AG20443 (cell line): ENCODE data around the gene TM9SF1.

Source experiments
- DNase-seq: peaks from one replicate; pipeline ENCODE4 v3.0.0; 2012; ENCODE audit warnings: low spot score, mixed read lengths

Gene TM9SF1

DNA sequence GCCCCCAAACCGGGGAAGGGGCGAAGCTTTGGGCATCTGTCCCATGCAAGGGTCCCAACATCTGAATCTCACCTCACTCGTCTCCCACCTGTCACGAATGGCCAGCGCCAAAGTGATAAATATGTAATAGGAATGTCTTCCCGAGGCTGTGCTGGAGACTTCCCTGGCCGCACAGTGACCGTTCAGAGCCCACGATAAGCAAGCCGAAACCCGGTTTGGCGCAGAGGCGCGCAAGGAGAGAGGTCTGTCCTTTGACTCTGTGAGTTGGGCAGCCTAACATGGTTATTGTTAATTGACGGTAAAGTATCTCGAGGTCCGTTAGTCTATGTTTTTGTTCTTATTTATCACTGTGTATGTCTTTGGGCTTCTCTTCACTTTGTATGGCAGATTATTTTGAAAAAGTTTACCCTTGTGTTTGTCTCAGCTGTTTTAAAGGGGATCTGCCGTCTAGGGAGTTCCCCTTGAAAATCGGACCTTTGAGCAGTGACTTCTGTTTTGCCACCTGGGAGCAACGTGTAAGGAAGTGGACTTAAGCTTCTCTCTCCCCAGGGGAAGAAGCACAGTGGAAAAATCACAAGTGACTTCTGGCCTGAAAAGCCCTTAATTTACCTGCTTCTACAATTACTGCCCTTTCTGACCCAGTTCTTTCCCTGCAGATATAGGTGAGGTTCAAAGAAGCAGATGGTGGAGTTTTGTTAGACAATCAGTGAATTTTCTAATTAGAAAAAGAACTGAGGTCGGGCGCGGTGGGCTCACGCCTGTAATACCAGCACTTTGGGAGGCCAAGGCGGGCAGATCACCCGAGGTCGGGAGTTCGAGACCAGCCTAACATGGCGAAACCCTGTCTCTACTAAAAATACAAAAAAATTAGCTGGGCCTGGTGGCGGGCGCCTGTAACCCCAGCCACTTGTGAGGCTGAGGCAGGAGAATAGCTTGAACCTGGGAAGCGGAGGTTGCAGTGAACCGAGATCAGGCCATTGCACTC, 1.1 kb upstream of the TM9SF1 start:
- DNase-seq: peak; percentile 52

DNA sequence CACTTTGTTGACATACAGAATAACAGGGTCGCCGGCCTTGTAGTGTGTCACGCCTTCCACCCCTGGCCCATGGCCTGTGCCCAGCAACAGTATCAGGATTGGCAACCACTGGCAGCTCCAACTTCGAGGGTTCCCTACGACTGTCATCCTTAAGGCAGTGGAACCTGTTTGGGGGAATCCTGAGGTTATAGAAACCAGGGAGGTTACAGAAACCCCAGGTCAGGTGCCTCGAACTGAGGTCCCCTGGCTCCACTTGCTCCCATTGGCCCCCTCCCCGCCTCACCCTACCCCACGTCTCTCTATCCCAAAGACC, 412 bp downstream of the TM9SF1 start:
- DNase-seq: no peak

DNA sequence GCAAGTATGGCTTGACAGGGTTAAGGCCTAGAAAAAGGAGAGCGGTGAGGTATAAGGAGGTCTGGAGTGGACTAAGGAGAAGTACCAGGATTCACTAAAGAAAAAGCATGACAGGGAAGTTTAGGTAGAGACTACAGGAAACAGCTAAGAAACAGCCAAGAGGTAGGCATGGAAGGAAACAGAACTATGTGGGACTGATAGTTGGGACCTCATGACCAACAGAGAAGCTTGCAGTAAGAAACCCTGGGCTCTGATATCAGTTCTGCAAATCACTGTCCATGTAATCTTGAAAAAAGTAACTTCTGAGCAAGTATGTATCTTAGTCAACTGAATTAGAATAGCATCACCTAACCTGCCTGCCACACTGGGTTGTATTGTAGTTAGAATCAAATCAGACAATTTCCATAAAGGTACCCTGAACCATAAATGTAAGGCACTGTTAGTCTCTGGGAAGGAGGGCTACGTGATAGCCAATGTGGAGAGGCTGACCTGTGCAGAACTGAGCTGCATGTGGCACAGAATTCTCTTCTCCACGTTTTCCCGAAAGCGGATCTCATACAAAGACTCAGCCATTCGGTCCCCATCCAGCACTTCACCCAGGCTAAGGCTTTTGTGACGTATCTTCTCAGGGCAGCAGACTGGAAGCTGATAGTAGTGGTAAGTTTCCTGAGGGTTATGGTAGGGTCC, 912 bp downstream of the TM9SF1 start:
- no peak for DNase-seq

DNA sequence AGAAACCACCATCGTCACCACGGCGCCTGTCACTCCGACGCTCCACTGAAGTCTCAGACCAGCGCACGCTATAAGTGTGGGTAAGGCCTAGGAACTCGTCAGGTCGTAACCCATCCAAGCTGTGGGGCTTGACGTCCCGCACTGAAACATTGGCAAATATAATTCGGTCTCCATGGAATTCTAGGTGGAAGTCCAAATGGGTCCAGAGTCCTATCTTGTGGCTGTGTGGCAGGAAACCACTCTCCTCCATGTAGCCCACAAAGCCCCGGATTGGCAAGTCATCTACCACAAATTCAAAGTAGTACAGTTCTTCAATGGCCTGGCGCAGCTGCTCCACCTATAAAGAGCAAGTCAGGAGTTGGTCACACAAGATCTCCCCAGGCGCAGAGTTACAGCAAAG, 2.3 kb downstream of the TM9SF1 start:
- no peak for DNase-seq

DNA sequence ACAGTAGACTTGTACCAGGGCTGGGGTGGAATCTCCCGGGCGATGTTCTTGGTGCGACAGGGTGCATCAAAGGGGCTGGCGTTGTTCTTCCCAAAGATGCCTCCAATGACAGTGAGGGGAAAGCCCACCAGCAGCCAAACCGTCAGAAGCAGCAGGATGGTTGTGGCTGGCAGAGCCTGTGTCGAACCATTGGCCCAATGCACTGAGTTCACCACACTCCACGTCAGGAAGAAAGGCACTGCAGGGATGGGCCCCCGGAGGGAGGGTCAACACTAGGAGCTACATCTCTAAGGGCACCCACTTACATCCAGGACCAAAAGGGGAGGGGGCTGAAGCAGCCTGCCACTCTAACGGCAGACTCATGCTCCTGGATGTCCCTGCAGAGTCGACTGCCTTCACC, 4.8 kb downstream of the TM9SF1 start:
- no peak for DNase-seq

DNA sequence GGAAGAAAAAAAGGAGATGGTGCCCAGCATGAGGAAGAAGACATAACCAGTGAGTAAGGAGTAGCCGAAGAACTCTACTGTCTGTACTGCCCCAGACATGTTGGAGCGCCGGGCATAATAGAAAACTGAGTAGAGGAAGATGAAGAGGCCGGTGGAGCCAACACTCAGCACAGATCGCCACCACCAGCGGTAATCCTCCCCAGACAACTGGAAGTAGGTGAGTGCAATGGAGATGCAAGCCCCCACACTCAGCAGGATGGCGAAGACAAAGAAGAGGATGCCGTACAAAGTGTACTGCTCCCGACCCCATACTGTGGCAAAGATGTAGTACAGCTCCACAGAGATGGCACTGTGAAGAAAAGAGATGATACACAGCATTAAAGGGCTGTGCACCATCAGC, 5.8 kb downstream of the TM9SF1 start:
- DNase-seq: no peak

DNA sequence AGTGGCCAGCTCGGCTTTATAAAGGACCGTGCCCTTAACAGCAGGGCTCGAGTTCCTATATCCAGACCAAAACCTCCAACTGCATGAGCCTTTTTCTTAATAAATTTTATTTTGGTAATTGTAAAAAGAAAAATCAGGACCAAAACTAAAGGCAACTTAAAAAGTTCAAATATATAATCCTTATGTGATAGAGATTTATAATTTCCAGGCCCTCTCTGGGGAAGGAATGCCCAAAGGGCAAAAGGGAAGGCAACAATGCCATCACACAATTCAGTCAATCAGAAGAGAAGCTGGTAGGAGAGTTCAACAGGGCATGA, 6.2 kb downstream of the TM9SF1 start:
- DNase-seq: no peak

DNA sequence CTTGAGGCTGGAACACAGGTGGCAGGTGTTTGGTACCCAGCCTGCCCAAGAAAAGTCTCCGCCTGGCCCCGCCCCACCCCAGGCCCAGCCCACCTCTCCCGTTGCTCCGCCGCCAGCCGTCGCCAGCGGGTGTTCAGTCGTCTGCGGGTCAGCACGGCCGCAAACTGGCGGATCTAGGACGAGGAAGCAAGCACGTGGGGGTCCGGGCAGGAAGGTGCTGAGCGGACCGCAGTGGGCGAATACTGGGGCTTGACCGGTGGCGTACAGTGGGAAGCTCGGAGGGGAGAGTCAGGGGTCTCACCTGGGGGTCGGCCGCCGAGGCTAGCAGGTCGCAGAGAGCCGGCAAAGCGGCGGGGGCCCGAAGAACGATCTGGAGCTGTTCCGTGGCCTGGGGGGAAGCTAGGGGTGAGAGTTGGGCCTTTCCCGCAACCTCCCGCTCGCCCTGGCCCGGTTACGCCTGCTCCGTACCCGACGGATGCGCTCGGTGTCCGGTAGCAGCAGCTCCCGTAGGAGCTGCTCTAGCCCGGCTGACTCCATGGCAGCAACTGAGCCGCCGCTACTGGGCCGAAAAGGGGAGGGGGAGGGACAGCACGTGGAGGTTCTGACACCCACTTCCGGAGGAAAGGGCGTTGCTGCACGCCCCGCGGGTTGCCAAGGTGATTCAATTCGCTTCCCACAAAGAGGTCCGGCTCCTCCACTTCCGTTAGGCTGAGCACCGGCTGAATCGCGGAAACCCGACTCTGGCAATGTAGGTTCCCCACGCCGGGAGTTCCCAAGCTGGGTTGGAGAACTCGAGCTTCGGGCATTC, 6.8 kb downstream of the TM9SF1 start, which contains the start of gene IPO4:
Gene IPO4, minus strand, starts transcription at position 566 of the 808 bp plus-strand sequence. Its CDS starts 29 bp downstream, at position 537.
- DNase-seq: peak; percentile 98

DNA sequence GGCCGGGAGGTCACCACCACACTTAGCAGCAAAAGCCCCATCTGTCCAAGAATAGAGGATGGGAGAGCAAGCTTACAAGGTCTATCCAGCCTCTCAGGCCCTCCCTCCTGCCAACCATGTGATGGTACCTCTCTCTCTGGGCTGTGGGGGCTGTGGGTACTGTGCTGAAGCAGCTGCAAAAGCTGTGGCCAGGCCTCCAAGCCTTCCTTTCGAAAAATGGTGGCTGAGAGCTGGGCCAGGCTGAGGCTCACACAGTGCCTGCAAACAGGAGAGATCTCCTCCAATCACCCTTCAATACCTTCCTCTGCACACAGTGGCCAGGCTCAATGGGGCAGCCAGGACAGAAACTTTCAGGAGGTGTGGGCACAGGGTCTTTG, 7.7 kb downstream of the TM9SF1 start:
- no peak for DNase-seq

DNA sequence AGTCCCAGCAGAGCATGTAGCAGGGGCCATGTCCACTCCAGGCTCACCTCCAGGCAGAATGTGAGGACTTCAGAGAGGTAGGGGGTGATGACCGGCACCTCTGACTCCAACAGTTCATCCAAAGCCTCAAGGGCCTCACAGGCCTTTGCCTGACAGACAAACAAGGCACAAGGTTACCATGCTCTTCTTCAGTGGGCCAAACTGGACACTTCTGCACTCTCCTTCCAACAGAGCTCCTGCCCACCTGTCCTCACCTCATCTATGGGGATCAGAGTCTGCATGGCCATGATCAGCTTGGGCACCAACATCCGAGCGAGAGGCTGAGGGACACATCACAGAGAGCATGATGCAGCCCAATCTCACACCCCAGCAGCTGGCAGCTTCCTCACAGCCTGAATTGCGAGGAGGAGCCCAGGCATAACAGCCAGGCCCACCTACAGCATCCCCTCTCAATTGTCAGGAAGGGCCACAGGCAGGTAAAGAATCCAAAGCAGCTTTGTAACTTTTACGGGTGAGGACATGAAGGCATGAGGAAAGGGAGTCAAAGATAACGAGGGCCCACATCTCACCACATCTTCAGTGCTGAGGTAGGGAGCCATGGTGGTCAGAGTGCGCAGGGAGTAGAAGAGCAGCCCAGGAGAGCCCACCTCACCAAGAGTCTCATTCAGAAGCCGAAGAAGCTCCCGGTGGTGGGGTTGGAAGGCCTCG, 8.3 kb downstream of the TM9SF1 start:
- no peak for DNase-seq

DNA sequence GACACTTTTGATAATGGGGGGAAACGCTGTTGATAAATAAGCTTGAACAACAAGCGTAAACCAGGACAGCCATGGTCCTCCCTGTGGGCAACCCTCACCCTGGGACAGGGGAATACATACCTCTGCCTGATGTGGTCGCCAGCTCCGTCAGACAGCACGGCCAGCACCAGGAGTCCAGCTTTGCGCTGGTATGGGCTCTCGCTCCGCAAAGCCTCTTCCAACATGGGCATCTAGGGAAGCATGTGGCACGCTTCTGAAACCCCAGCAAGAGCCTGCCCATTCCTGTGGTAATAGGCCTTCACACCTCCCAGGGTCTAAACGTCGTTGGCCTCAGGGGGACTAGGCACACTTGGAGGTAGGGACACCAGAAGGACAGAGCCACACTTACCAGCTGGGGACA, 9.5 kb downstream of the TM9SF1 start:
- no peak for DNase-seq

DNA sequence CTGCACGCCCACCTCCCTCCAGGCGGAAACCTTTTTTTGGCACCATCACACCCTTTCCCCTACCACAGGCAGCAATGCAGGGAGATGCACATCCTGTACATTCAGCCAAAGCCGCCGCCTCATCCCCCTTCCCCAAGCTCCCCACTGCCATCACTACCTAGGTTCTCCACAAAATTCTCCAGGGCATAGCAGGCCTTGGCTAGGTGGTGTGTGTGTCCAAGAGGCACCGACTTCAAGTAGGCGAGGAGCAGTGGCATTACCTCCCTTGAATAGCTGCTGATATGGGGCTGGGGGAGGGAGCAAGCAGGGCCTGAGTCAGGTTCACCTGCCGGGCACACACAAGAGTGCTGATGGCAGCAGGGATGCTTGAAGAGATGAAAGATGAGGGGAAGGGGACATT, 10.2 kb downstream of the TM9SF1 start:
- DNase-seq: no peak

DNA sequence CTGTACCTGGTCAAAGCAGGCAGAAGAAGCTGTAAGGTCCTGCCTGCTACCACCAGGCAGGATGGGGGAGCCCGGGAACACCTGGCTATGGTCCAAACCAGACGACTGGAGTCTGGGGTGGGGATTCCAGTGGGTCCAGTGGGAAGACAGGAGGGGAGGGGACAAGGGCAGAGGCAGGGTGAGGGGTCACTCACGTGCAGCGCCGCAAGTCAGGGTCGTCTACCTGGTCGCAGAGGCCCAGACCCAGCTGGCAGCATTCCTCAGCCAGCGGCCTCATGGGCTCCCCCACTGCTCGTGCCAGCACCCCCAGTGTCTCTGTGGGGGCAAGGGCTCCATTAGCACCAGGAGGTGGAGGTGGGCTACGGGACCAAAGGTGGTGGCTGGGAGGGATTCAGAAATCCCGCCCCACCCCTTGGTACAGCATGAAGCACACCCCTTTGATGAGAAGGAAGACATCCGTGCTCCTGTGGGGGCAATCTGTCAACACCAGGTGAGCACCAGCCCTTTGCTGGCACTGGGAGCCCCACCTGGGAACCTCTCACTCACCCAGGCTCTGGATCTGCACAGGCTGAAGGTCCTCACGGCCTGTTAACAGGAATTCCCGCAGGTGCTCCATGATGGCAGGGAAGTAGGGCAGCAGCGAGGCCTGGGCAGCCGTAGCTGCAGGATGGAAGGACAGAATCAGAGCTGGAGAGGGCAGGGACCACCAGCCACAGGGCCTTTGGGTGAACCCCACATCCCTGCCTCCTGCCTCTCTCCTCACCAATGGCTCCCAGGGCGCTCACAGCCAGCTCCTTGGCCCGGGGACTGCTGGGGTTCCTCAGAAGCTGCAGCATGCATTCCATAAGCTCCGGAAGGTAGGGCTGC, 10.9 kb downstream of the TM9SF1 start:
- DNase-seq: no peak

DNA sequence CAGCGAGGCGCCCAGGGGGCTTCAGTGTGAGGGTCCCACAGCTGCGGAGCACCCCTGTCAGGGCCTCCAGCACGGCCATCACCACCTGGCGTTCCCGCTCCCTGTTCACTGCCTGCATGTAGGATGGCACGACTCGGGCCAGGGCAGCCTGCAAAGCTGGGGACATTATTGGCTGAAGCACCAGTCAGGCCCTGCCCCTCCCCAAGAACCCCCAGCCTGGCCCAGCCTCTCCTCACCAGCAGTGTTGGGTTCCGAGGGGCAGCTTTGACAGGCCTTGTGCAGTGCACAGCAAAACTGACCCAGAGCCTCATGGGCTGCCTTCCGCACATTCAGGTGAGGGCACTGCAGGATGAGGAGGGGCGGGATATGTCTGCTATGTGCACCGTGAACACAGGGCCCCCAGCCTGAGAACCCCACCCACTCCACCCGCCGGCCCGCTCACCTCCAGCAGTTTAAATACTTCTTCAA, 12.2 kb downstream of the TM9SF1 start:
- DNase-seq: no peak

DNA sequence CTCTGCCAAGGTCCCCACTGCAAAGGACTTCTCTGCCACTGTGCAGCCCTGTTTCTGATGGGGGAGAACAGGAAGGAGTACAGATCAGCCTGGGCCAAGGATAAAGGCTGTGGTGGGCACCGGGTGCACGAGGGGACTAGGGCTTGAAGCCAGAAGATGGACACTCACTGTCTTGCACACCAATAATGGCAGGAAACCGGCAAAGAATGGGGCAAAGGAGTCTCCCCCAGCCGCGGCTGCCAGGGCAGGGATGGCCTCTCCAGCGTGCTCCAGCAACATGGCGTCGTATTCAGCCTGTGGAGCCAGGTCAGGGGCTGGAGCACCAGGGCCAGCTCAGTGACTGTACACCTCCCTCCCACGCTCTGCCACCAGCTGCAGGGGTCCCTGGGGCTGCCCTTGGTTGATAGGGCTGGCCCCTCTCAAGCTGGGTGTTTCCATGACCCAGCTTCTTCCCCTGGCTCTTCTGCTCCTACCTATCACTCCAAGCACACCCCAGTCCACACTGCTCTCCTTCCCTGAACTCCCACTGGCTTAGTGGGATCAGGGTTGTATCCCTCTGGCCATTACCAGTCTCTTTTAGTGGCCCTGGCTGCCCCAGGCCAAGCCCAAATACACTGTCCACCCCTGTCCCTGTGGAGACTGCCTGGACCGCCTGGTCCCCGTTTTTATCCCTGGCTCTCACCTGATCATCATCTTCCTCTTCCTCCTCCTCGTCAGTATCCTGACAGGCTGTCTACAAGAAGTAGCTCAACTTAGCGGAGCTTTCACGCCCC, 12.9 kb downstream of the TM9SF1 start:
- no peak for DNase-seq

DNA sequence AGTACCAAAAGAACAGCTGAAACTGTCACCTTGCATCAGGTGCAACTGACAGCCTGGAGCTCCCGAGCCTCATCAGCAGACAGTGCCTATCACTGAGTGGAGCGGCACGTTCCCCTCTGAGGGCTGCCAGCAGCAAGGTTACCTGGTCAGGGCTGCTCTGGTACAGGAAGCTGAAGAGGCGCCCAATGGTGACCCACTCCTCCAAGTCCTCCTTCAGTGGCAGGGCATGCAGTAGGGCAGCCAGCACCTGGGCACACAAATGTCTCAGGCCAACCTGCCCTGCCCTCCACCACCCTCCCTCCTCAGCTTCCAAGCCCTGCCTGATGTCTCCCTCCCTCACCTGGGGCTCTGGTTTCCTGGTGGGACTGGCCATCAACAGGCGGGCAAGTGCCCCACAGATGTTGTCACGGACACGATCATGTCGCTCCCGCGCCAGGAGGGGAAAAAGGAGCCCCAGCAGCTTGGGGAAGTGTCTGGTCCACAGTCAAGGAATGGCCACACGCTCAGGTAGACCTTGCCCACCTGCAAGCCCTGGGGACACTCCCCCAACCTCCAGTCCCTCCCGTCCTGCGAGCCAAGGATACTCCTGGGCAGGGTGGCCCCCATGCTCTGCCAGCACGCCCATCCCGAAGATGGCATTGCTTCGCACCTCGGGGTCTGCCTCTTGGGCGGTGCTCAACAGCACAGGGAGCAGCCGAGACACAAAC, 13.7 kb downstream of the TM9SF1 start:
- DNase-seq: no peak

DNA sequence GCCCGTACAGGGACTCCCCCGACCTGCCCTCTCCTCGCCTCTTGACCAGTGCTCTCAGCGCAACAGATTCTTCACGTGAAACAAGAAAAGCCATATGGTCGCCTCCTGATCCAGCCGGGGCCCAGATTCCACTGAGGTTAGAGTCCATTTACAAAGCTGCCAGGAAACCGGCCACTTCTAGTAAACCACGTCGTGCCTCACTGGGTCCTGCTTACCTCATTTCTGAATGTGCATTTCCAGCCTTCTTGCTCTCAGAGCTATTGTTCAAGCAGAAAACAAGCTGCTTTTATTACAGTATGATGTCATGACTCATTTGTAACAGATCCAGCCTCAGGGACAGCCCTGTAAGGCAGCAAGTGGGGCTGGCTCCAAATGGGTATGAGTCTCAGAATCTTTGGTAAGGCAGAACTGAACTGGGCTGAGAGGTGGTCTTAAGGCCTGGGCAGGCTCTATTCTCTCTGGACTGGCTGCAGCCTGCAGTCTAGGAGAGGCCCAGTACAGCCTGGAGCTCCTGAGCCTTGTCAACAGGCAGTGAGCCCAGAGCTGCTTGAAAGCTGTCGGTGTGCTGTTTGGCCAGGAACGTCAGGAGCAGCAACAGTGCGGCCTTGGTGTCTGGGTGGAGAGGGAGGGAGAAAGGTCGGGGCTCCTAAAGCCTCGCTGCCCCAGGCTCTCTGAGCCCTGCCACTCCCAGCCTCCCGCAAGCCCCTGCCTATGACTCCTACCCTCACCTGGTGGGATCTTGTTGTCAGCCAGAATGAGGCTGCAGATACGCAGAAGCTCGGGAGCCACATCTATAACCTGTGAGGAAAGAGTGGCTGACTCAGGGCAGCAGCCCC, 15.1 kb downstream of the TM9SF1 start:
- DNase-seq: peak; percentile 79

DNA sequence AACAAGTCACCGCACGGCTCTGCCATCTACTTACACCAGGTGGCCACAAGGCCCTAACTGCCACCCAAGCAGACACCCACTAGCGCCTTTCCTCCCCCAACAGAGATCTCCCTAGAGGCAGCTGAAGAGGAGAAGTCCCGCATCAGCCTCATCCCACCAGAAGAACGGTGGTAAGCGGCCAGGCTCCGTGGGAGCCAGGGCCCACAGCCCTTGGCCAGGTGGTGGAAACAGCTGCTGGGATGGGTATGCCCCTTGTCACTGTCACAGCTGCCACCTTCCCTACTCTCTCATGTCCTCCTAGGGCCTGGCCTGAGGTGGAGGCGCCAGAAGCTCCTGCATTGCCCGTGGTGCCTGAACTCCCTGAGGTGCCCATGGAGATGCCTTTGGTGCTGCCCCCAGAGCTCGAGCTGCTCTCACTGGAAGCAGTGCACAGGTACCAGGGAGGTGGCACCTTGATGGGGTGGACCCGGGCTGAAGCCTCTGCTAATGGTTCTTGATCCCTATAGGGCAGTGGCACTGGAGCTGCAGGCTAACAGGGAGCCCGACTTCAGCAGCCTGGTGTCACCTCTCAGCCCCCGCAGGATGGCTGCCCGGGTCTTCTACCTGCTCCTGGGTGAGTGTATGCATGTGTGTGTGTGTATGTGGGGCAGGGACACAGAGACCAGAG, 15.8 kb downstream of the TM9SF1 start:
- no peak for DNase-seq
